Breast epithelium (tissue), 3 donors: ENCODE measurements around the gene CYP21A2.

Experiments
- CTCF ChIP-seq, 3 donors: fragments of 450-650 bp; IDR thresholded peaks; one replicate each; pipeline ENCODE4 v1.5.1; 2016 to 2017; ENCODE audit warnings: antibody characterized with exemption in 3 of 3, mild to moderate bottlenecking in 3 of 3, moderate library complexity in 3 of 3
- POLR2A ChIP-seq: fragments of 450-650 bp; IDR thresholded peaks from one replicate; pipeline ENCODE4 v1.6.1; 2016; ENCODE audit warnings: antibody characterized with exemption, mild to moderate bottlenecking, moderate library complexity

- TF ChIP-seq CTCF (IDR thresholded peaks at IDR 0.05), result no peak
- TF ChIP-seq POLR2A, result no peak
These were observed 19.8 kb downstream of the CYP21A2 start for GRCh38 chr6:32057966-32058365.
